Left renal cortex interstitium (tissue), 4 donors: ENCODE data around the gene ANGPTL7. TPM values are rescaled to one million over a fixed set of nuclear protein-coding genes. Genes with fewer than 3 reads are reported as not detected.
"Not testable (repeated sequence)": the region's sequence is repeated elsewhere in the genome, so short reads cannot be mapped to it uniquely, and the experiment has no call there.

Experiments
- DNase-seq, 4 donors: peaks; one replicate each; pipeline ENCODE4 v3.0.0-alpha.2; 2013; ENCODE audit warnings: low read depth in 4 of 4, low spot score in 2 of 4, missing footprints in 1 of 4
- polyA plus RNA-seq, 4 donors: library from polyadenylated mRNA; unstranded; fragments of 120-200 nt; gene quantifications; one replicate each; pipeline ENCODE4 v1.2.1, GENCODE V29; 2013; ENCODE audit not compliant: insufficient read length in 4 of 4

ANGPTL7 gene
- polyA plus RNA-seq, 4 donors: 0.06 to 0.14 TPM; not detected in 2

DNA sequence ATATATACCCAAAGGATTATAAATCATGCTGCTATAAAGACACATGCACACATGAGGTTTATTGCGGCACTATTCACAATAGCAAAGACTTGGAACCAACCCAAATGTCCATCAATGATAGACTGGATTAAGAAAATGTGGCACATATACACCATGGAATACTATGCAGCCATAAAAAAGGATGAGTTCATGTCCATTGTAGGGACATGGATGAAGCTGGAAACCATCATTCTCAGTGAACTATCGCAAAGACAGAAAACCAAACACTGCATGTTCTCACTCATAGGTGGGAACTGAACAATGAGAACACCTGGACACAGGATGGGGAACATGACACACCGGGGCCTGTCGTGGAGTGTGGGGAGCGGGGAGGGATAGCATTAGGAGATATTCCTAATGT lies 22.4 kb upstream of the ANGPTL7 start:
- not testable (repeated sequence) for DNase-seq

GRCh38 chr1:11168731-11169130 lies 20.4 kb upstream of the ANGPTL7 start:
- DNase-seq: no peak

DNA sequence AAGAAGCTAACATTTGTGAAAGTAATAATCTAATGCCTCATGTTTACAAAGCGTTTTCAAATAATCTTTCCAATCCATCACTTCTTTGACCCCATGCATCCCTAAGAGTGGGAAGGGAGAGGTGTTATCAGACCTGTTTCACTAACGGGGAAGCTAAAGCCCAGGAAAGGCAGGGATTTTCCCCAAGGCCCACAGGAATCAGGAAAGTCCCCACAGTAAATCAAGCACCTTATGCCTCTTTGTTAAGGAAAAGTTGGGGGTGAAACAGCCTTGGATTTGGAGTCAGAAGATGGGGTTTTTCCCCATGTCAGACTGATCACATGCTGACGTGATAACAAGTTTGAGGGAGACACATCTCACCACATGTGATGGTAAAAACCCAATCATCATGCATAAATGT lies 20.0 kb upstream of the ANGPTL7 start:
- no peak for DNase-seq

GRCh38 chr1:11170102-11170501 lies 19.1 kb upstream of the ANGPTL7 start:
- DNase-seq: no peak

DNA sequence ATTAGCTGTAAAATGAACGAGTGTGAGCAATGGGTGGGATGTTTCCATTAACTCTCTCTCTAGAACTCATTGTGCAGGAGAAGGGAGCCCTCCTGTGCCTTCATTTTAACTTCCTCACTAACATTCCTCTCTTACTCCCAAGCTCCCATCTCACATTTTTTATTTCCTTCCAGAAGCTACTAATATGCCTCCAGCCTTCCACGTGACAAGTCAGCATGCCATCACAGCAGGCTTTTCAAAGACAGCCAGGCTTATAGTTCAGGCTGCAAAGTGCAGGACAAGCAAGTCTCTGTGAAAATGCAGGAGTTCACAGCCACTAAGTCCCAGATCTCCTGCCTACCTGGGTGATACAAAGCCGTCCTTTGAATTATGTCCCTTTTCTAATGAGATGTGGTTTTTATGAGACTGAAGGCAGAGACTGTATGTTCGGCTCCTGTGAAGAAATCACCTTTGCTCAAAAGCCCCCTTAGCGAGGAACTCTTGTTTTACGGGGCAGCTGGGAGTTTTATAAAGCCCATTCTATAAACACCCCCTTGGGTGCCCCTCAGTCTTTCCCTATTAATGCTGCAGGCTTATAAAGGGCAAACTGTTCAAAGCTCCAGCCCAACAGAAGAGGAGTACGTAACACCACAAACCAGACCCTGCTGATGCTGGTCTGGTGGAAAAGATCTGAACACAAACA lies 14.8 kb upstream of the ANGPTL7 start:
- DNase-seq: no peak

GRCh38 chr1:11175461-11175860 lies 13.7 kb upstream of the ANGPTL7 start:
- DNase-seq: no peak

- DNase-seq: no peak
These were observed 13.0 kb upstream of the ANGPTL7 start for GRCh38 chr1:11176081-11176706.

- no peak for DNase-seq
These were observed 10.8 kb upstream of the ANGPTL7 start for GRCh38 chr1:11178021-11179015.

- no peak for DNase-seq
These were observed 10.0 kb upstream of the ANGPTL7 start for GRCh38 chr1:11179125-11179524.

- not testable (repeated sequence) for DNase-seq
These were observed 9.4 kb upstream of the ANGPTL7 start for GRCh38 chr1:11179749-11180148.

DNA sequence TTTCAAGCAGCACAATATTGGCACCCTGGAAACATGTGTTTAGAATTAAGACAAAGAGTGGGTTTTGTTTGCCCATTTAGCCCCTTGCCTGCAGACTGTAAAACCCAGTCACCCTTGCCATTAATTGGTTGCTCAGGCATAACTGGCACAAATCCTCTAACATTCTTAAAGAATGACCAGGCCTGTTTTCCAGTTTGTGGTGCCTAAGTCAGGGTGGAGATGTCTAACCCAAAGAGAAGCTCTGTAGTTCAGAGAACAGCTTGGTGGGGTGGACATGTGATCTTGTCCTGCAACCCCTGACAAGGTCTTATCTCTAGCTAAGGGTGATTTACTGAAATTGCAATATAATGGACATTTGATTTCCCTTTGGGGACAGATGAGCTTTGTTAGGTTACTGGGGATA lies 8.8 kb upstream of the ANGPTL7 start:
- DNase-seq: no peak

DNA sequence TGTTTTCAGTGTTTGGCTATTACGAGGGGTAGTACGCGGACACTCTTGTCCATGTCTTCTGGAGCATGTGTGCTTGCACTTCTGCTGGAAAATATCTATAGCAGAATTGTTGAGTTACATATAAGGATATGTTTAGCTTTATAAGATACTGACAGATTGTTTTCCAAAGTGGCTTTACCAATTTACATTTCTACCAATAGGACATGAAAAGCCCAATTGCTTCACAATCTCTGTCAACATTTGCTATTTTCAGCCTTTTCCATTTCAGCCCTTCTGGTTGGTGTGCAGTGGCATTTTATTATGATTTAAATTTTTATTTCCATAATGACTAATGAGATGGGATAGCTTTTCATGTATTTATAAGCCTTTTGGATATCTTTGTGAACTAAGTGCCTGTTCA lies 6.3 kb upstream of the ANGPTL7 start:
- no peak for DNase-seq

- DNase-seq: no peak
These were observed 4.2 kb upstream of the ANGPTL7 start for GRCh38 chr1:11184973-11185372.

DNA sequence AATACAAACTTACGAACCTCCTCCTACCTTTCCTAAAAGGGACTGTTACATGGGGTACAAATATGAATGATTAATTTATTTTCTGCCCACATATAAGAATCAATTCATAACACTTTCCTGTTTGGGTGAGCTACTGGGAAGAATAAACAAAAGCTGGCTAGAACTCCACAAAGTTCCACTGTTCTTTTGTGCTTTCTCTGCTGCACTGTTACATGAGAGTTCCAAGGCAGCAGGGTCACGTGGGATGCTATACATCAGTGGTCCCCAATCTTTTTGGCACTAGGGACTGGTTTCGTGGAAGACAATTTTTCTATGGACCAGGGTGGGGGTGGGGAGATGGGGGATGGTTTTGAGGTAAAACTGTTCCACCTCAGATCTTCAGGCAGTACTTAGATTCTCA lies 2.2 kb upstream of the ANGPTL7 start:
- DNase-seq: no peak

GRCh38 chr1:11187494-11187893 lies 1.7 kb upstream of the ANGPTL7 start:
- DNase-seq: no peak

DNA sequence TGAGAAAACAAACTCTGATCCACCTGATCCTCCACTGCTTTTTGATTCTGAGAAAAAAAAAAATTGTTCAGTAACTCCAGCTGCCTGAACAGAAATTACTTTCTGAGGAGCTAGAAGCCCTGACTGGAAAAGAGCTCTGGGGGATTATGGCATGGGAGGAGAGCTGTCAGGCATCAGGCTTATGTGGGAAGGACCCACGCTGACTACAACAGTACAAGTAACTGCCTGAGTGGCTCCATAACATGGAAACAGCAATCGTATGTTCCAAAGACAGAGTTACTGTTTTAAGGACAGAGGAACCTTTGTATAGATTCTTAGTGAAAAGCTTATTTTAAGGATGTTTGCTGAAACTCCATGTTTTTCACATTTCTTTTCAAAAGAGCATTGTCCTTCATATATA lies 1.2 kb upstream of the ANGPTL7 start:
- DNase-seq: no peak

- DNase-seq: no peak
These were observed 774 bp upstream of the ANGPTL7 start for GRCh38 chr1:11188381-11188780.

- DNase-seq: no peak
These were observed 4.2 kb downstream of the ANGPTL7 start for GRCh38 chr1:11193376-11193775.

DNA sequence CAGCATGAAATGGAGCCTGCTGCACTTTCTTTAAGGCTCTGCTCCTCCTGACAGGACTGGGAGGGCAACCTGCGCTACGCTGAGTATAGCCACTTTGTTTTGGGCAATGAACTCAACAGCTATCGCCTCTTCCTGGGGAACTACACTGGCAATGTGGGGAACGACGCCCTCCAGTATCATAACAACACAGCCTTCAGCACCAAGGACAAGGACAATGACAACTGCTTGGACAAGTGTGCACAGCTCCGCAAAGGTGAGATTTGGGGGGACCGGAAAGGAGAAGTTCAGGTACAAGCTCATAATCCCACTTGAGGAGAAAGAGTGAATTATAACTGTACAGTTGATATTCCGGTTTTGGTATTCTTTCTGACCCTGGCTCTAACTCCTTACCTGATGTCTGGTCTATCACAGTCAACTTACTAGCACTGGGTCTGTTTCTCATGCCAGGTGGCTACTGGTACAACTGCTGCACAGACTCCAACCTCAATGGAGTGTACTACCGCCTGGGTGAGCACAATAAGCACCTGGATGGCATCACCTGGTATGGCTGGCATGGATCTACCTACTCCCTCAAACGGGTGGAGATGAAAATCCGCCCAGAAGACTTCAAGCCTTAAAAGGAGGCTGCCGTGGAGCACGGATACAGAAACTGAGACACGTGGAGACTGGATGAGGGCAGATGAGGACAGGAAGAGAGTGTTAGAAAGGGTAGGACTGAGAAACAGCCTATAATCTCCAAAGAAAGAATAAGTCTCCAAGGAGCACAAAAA lies 5.4 kb downstream of the ANGPTL7 start:
- no peak for DNase-seq

DNA sequence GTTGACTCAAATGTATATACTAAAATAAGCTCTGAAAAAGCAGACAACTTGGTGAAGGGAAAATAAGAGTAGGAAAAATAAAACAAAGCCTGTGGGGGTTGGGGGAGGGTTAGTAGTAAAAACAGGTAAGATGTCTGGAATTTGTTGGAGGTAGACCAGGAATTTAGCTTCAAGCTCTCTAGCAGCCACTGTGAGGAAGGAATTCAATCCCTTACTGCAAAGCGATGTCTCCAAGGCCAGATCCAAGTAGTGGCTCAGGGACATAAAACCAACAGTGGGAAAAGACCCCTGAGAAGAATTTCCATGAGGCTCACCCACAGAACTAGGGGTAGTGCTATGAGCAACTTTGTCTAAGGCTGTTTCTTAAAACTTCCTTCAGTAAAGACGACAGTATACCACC lies 7.8 kb downstream of the ANGPTL7 start:
- DNase-seq: no peak

DNA sequence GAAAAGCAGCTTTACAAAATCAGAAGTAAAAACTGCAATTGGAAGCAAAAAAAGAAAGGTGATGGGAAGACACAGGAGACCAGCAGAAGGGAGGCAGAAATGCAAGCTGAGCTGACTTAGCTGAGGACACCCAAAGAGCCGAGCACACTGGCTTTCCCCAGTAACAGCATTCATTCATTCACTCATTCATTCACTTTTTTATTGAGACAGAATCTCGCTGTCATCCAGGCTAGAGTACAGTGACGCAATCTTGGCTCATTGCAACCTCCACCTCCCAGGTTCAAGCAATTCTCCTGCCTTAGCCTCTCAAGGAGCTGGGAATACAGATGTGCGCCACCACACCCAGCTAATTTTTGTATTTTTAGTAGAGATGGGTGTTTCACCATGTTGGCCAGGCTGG lies 8.2 kb downstream of the ANGPTL7 start:
- DNase-seq: no peak
